ENCODE results near the gene FAHD2A.
"Not testable (repeated sequence)": the region's sequence is repeated elsewhere in the genome, so short reads cannot be mapped to it uniquely, and the experiment has no call there.

Gene FAHD2A

DNA sequence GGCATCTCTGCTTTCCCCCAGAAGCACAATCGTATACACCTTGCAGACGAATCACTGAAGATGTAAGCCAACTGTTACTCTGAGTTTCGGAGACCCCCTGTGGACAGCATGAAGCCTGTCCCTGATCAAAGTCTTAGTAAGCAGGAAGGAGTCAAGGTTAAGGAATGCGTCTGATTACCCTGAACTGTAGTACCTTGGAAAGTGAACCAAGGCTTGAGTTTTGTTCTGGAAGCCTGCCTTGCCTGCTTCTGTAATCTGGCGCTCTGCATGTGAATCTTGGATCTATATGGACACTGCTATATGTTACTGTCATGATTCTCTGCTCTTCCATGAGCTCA lies 33.3 kb downstream of the FAHD2A start:
- DNase-seq (ENCODE audit: low spot score) = not testable (repeated sequence)

DNA sequence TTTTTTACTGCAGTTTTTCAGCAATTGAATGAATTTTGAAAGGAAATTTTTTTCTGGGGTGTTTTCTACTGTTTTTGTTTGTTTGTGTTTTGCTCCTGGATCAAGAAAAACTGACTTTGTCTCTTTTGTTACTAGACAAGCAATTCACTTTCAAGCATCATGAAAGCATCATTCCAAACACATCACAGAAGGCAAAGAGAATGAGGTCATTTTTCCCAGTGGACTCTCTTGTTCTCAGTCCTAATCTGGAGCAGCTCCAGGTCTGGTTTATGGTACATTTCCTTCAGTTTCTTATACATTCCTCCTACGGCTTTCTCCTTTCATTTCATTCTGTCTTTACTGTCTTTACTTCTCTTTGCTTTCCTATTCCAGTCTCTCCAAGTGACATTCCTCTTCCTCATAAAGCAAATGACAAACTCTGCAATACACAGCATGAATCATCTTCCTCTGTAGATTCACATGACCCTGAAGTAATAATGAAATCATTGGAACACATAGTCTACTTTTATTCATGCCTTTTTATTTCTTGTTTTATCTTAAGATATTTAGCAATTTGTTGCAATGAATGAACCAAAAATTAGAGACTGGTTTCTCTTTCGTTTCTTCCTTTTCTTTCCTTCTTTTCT lies 40.1 kb downstream of the FAHD2A start:
- not testable (repeated sequence) for DNase-seq (ENCODE audit: low spot score)

DNA sequence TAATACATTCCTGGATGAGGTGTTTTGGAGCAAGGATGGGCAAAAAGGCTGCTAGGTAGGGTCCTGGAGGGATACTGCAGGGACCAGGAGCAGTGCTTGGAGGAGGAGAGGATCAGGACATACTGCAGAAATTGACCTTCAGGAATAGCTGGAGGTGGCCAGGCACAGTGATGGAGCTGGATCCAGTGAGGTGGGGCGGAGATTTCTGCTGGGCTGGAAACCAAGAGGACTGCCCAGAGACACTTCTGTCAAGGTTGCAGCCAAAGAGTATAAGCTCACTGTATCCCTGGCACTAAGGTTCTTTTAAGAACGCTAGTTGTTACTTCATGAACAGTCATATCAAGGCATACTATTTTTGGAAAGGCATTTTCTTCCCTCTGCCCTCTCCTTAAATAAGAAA lies 42.8 kb downstream of the FAHD2A start:
- DNase-seq (ENCODE audit: low spot score) = not testable (repeated sequence)

DNA sequence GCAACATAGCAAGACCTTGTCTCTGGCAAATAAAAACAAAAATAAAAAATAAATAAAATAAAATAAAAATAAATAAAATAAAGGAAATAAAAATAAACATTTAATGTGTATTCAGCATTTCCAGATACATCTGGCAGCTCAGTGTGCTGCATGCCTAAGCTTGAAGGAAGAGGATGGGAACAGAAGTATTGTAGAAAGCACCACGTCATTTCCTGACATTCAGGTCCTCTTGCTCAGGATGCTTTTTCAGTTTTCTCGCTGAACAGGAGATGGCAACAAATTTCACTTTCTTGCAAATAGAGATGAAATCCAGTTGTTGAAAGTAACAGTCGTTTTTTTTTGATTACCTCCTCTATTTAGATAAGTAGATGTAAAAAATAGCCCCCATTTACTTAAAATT lies 60.8 kb downstream of the FAHD2A start:
- DNase-seq (ENCODE audit: low spot score) = not testable (repeated sequence)

Measured in HuH-7.5 (cell line).